Measurements from ENCODE around the gene CRKL.

Gene CRKL

GRCh38 chr22:20909543-20910303 is 7.5 kb upstream of the CRKL start:
- TF ChIP-seq CTCF (IDR thresholded peaks at IDR 0.05; ENCODE audit: low read depth, low read length), result no peak
- no peak overlapping the region for H3K4me3 ChIP-seq (replicated peaks in 1 of 2; ENCODE audit: low read depth in 2 of 2, low read length in 2 of 2)
- no peak for DNase-seq (ENCODE audit: low read depth in 2 of 2)

GRCh38 chr22:20912494-20912893 is 4.7 kb upstream of the CRKL start:
- no peak for TF ChIP-seq CTCF (IDR thresholded peaks at IDR 0.05; ENCODE audit: low read depth, low read length)
- no peak overlapping the region for H3K4me3 ChIP-seq (replicated peaks in 1 of 2; ENCODE audit: low read depth in 2 of 2, low read length in 2 of 2)
- no peak for DNase-seq (ENCODE audit: low read depth in 2 of 2)

DNA sequence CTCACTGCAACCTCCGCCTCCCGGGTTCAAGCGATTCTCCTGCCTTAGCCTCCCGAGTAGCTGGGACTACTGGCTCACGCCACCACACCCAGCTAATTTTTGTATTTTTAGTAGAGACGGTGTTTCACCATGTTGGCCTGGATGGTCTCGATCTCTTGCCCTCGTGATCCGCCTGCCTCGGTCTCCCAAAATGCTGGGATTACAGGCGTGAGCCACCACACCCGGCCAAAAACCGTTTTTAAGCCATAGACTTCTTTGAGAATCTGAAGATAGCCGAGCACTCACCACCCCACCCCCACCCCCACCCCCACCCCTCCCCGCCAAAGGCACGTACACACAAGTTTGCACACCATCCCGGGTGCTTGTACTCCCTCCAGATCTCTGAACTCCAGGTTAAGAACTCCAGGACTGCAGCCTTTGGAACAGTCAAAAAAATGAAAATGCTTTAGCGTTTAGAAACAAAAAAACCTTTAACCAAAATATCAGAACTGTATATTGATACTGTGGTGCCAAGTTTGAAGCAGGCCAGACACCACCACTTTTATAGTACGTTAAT is 1.5 kb downstream of the CRKL start:
- peak overlapping the region; percentile 97 to 99 for H3K4me3 ChIP-seq (replicated peaks in 1 of 2; ENCODE audit: low read depth in 2 of 2, low read length in 2 of 2)
- TF ChIP-seq CTCF (IDR thresholded peaks at IDR 0.05; ENCODE audit: low read depth, low read length), result no peak
- DNase-seq (ENCODE audit: low read depth in 2 of 2), result no peak

GRCh38 chr22:20919718-20920117 is 2.5 kb downstream of the CRKL start:
- peak overlapping the region; percentile 97 to 99 for H3K4me3 ChIP-seq (replicated peaks in 1 of 2; ENCODE audit: low read depth in 2 of 2, low read length in 2 of 2)
- DNase-seq (ENCODE audit: low read depth in 2 of 2), result peak in 1 of 2 donors; percentile 13
- TF ChIP-seq CTCF (IDR thresholded peaks at IDR 0.05; ENCODE audit: low read depth, low read length), result no peak

- no peak for DNase-seq (ENCODE audit: low read depth in 2 of 2)
- TF ChIP-seq CTCF (IDR thresholded peaks at IDR 0.05; ENCODE audit: low read depth, low read length), result no peak
- peak overlapping the region in 1 of 2 donors; percentile 97 for H3K4me3 ChIP-seq (replicated peaks in 1 of 2; ENCODE audit: low read depth in 2 of 2, low read length in 2 of 2)
These were observed 3.6 kb downstream of the CRKL start for GRCh38 chr22:20920881-20921203.

- DNase-seq (ENCODE audit: low read depth in 2 of 2), result no peak
- TF ChIP-seq CTCF (IDR thresholded peaks at IDR 0.05; ENCODE audit: low read depth, low read length), result no peak
- H3K4me3 ChIP-seq (replicated peaks in 1 of 2; ENCODE audit: low read depth in 2 of 2, low read length in 2 of 2), result no peak overlapping the region
These were observed 5.0 kb downstream of the CRKL start for GRCh38 chr22:20922141-20922751.
